ENCODE results near the gene RNF151. TPM values are rescaled to one million over a fixed set of nuclear protein-coding genes. Genes with fewer than 3 reads are reported as not detected.

Gene RNF151
- total RNA-seq, 1 experiment from 2014 or later, result not detected

GRCh38 chr16:1933097-1933661, 33.5 kb upstream of the RNF151 start:
- Histone ChIP-seq H3K27me3 (ENCODE audit: control insufficient read depth, insufficient read depth, low read length) (no peaks in the 10 kb centered on the region), H3K36me3 (ENCODE audit: control insufficient read depth, insufficient read depth, low read length) (no peaks in the 10 kb centered on the region), H3K27ac (ENCODE audit: low read length) (no peak overlapping the region), H3K9me3 (ENCODE audit: control insufficient read depth, insufficient read depth, low read depth, low read length) (no peaks in the 10 kb centered on the region), H3K4me3 (ENCODE audit: low read depth in 2 of 2, low read length in 2 of 2) (no peak overlapping the region), H3K4me1 (ENCODE audit: control insufficient read depth, insufficient read depth, low read length) (peaks cover 8% of the 10 kb centered on the region)
- TF ChIP-seq SIN3A (IDR thresholded peaks at IDR 0.05; ENCODE audit: borderline replicate concordance, insufficient read depth, low read depth, low read length) (no peak), POLR2AphosphoS5 (IDR thresholded peaks at IDR 0.05; ENCODE audit: low read depth, low read length) (no peak), TCF7L2 (IDR thresholded peaks at IDR 0.05; ENCODE audit: low read depth, low read length) (no peak)
- TF ChIP-seq, protein P1, sequence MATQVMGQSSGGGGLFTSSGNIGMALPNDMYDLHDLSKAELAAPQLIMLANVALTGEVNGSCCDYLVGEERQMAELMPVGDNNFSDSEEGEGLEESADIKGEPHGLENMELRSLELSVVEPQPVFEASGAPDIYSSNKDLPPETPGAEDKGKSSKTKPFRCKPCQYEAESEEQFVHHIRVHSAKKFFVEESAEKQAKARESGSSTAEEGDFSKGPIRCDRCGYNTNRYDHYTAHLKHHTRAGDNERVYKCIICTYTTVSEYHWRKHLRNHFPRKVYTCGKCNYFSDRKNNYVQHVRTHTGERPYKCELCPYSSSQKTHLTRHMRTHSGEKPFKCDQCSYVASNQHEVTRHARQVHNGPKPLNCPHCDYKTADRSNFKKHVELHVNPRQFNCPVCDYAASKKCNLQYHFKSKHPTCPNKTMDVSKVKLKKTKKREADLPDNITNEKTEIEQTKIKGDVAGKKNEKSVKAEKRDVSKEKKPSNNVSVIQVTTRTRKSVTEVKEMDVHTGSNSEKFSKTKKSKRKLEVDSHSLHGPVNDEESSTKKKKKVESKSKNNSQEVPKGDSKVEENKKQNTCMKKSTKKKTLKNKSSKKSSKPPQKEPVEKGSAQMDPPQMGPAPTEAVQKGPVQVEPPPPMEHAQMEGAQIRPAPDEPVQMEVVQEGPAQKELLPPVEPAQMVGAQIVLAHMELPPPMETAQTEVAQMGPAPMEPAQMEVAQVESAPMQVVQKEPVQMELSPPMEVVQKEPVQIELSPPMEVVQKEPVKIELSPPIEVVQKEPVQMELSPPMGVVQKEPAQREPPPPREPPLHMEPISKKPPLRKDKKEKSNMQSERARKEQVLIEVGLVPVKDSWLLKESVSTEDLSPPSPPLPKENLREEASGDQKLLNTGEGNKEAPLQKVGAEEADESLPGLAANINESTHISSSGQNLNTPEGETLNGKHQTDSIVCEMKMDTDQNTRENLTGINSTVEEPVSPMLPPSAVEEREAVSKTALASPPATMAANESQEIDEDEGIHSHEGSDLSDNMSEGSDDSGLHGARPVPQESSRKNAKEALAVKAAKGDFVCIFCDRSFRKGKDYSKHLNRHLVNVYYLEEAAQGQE (IDR thresholded peaks at IDR 0.05; ENCODE audit: insufficient read depth in 1 of 2, low read depth in 2 of 2, low read length in 1 of 2), result no peak
- TF ChIP-seq, protein P2, sequence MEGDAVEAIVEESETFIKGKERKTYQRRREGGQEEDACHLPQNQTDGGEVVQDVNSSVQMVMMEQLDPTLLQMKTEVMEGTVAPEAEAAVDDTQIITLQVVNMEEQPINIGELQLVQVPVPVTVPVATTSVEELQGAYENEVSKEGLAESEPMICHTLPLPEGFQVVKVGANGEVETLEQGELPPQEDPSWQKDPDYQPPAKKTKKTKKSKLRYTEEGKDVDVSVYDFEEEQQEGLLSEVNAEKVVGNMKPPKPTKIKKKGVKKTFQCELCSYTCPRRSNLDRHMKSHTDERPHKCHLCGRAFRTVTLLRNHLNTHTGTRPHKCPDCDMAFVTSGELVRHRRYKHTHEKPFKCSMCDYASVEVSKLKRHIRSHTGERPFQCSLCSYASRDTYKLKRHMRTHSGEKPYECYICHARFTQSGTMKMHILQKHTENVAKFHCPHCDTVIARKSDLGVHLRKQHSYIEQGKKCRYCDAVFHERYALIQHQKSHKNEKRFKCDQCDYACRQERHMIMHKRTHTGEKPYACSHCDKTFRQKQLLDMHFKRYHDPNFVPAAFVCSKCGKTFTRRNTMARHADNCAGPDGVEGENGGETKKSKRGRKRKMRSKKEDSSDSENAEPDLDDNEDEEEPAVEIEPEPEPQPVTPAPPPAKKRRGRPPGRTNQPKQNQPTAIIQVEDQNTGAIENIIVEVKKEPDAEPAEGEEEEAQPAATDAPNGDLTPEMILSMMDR (IDR thresholded peaks at IDR 0.05), result no peak
- POLR2A ChIA-PET, result no interaction called here
- intact Hi-C loops (cut with micrococcal nuclease; ENCODE audit: unreplicated experiment) (loop anchor here (5.0 kb wide), 1 partner anchor 71 kb away; no protein-coding TSS in a partner anchor), in situ Hi-C loops (cut with HindIII; ENCODE audit: low pct_unique_long_range_greater_than_20kb, low sequenced_read_pairs) (no loop called here)
- BruUV-seq (replicated peaks), result no TSS peak
- CTCF ChIA-PET, result no interaction called here
- DNase-seq (ENCODE audit: low read depth, low spot score), result no peak
- no peak for ATAC-seq

- intact Hi-C loops (cut with micrococcal nuclease; ENCODE audit: unreplicated experiment), result no loop called here
- POLR2A ChIA-PET, result no interaction called here
- no peaks in the 10 kb centered on the region for H3K36me3 ChIP-seq (ENCODE audit: control insufficient read depth, insufficient read depth, low read length)
Measured at GRCh38 chr16:1936945-1937479, 29.6 kb upstream of the RNF151 start.

More at GRCh38 chr16:1936945-1937479, 29.6 kb upstream of the RNF151 start:
- H3K4me1 ChIP-seq (ENCODE audit: control insufficient read depth, insufficient read depth, low read length), result peaks cover 14% of the 10 kb centered on the region
- H3K27ac ChIP-seq (ENCODE audit: low read length), result no peak overlapping the region
- H3K27me3 ChIP-seq (ENCODE audit: control insufficient read depth, insufficient read depth, low read length), result no peaks in the 10 kb centered on the region
- no peaks in the 10 kb centered on the region for H3K9me3 ChIP-seq (ENCODE audit: control insufficient read depth, insufficient read depth, low read depth, low read length)
- BruUV-seq (replicated peaks), result no TSS peak
- in situ Hi-C loops (cut with HindIII; ENCODE audit: low pct_unique_long_range_greater_than_20kb, low sequenced_read_pairs), result no loop called here
- CTCF ChIA-PET, result interaction anchor here (0.7 kb wide), 2 partner anchors 70 to 162 kb away, joined by 4 to 9 read pairs; no protein-coding TSS in a partner anchor
- ATAC-seq (no peak), DNase-seq (ENCODE audit: low read depth, low spot score) (no peak)
- no peak overlapping the region for H3K4me3 ChIP-seq (ENCODE audit: low read depth in 2 of 2, low read length in 2 of 2)
- TF ChIP-seq, protein P2 (IDR thresholded peaks at IDR 0.05), result no peak
- TF ChIP-seq, protein P1 (IDR thresholded peaks at IDR 0.05; ENCODE audit: insufficient read depth in 1 of 2, low read depth in 2 of 2, low read length in 1 of 2), result no peak
- TF ChIP-seq SIN3A (IDR thresholded peaks at IDR 0.05; ENCODE audit: borderline replicate concordance, insufficient read depth, low read depth, low read length), result no peak
- TF ChIP-seq TCF7L2 (IDR thresholded peaks at IDR 0.05; ENCODE audit: low read depth, low read length), result no peak
- no peak for TF ChIP-seq POLR2AphosphoS5 (IDR thresholded peaks at IDR 0.05; ENCODE audit: low read depth, low read length)

Data from Panc1 (cell line).